Activated naive CD4-positive, alpha-beta T cell treated with Interleukin-2 at 50 U/mL for 16 hours (primary cell): ENCODE results near the gene HDX.
"Not testable (repeated sequence)": the region's sequence is repeated elsewhere in the genome, so short reads cannot be mapped to it uniquely, and the experiment has no call there.

Experiments
- DNase-seq: peaks from one replicate; pipeline ENCODE4 v3.0.0-alpha.2; 2020

HDX gene, protein sequence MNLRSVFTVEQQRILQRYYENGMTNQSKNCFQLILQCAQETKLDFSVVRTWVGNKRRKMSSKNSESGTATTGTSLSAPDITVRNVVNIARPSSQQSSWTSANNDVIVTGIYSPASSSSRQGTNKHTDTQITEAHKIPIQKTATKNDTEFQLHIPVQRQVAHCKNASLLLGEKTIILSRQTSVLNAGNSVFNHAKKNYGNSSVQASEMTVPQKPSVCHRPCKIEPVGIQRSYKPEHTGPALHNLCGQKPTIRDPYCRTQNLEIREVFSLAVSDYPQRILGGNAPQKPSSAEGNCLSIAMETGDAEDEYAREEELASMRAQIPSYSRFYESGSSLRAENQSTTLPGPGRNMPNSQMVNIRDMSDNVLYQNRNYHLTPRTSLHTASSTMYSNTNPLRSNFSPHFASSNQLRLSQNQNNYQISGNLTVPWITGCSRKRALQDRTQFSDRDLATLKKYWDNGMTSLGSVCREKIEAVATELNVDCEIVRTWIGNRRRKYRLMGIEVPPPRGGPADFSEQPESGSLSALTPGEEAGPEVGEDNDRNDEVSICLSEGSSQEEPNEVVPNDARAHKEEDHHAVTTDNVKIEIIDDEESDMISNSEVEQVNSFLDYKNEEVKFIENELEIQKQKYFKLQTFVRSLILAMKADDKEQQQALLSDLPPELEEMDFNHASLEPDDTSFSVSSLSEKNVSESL

GRCh38 chrX:84501798-84502628 is at the start of gene HDX:
Gene HDX, minus strand, starts transcription at chrX:84502453. Its CDS starts 27,056 bp downstream, at chrX:84475397.
- DNase-seq: peak; percentile 63

DNA sequence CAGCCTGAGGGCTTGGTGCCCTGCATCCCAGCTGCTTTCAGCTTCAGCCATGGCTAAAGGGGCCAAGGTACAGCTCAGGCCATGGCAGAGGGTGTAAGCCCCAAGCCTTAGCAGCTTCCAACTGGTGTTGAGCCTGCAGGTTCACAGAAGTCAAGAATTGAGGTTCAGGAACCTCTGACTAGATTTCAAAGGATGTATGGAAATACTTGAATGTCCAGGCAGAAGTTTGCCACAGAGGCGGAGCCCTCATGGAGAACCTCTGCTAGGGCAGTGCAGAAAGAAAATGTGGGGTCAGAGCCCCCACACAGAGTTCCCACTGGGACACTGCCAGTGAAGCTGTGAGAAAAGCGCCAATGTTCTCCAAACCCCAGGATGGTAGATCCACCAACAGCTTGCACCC is 39.1 kb upstream of the HDX start:
- not testable (repeated sequence) for DNase-seq

DNA sequence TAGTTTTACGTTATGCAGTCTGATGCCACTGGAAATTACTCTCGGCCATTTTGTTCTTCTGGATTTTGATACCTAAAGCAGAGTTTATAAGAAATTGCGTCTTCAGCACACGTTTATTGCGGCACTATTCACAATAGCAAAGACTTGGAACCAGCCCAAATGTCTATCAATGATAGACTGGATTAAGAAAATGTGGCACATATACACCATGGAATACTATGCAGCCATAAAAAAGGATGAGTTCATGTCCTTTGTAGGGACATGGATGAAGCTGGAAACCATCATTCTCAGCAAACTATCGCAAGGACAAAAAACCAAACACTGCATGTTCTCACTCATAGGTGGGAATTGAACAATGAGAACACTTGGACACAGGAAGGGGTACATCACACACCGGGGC is 35.4 kb upstream of the HDX start:
- not testable (repeated sequence) for DNase-seq

DNA sequence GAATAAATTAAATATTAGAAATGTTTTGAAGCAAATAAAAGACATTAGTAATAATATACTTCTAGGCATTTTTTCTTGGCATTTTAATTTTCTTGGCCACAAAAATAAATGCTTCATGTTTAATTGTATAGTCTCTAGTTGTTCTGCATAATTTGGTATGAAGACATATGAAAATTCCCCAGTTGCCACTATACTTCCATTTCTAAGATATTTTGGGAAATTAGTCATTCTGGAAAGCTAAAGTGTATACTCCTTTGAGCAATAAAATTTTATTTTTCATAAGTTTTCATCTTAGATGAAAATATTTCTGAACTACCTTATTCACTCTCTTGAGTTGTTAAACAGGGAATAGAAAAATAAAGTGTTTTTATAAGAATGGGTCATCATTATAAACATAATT is 13.8 kb downstream of the HDX start:
- no peak for DNase-seq

DNA sequence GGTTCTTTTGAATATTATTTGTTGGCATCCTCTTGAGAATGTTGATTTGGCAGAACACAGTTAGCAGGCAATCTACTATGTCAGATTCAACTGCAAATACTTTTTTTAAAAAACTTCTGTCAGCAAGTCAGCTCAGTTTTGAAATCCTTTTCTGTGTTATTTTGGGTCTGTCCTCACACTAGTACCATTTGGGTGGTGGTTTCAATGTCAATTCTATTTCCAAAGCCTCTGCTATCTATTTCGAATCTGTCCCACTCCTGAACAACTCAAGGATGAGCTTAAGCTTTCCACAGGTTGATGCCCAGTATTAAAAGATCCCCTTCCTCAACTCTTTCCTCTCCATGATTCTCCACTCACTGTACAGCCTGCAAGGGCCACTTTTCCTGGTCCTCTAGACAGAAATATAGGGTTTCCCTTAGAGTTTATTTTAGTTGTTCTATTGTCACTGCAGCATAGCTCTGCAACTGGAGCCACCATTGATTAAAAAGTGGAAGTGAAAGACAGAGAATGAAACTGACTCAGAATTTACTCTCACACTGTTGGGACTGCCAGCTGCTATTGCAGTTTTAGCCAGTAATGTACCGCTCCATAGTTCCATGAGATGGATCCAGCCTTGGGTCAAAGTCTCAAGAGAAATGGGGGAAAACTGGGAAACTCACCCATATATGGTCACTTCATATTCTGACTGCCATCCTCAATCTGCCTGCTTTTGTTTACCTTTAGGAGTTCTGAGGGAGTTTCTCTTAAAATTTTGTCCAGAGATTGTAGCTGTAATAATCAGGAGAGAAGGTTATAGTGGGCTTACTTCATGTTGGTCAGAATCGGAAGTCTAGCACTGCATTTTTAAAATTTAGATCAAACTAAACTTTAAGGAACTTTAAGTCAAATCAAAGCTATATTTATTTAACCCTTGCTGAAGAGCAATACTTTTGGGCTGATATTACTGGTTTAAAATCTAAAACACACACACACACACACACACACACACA is 14.6 kb downstream of the HDX start:
- DNase-seq: no peak

GRCh38 chrX:84479086-84479485 is 23.2 kb downstream of the HDX start:
- DNase-seq: no peak

DNA sequence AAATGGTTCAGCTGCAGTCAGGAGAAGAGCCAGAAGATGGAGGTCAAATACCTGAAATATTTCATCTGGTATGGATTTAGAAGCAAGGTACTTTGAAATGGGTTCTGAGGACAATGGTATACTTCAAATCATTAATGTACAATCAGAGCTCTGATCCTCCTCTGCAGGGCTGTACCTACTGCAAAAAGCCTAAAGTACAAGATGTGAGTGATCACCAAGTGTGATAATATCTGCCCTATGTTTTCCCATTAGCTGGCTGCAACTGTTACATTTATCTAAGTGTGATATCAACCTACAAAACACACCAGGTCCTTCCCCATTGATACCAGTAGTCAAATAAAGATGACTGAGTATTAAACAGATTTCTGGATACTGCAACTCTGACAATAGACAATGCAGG is 25.1 kb downstream of the HDX start:
- no peak for DNase-seq

GRCh38 chrX:84475596-84475995 is 26.7 kb downstream of the HDX start:
- no peak for DNase-seq

GRCh38 chrX:84475101-84475500 is 27.2 kb downstream of the HDX start:
- no peak for DNase-seq

- no peak for DNase-seq
Measured at GRCh38 chrX:84469226-84469625, 33.0 kb downstream of the HDX start.

DNA sequence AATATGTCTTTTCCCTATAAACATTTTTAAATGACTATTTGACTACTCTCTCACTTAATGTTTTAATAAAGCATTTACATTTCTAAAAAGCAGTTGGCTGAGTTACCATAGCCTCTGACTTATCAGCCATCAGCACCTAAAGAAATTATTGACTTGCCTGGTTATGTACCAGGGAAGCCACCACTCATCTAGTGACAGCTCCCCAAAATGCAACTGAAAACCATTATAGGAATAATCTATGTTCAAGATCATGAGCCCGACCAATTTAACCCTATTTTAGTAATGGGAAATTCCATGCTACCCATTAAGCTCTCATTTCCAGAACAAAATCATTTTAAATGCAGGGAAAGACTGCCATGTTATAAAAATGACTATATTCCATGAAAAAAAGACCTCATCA is 34.4 kb downstream of the HDX start:
- DNase-seq: no peak

DNA sequence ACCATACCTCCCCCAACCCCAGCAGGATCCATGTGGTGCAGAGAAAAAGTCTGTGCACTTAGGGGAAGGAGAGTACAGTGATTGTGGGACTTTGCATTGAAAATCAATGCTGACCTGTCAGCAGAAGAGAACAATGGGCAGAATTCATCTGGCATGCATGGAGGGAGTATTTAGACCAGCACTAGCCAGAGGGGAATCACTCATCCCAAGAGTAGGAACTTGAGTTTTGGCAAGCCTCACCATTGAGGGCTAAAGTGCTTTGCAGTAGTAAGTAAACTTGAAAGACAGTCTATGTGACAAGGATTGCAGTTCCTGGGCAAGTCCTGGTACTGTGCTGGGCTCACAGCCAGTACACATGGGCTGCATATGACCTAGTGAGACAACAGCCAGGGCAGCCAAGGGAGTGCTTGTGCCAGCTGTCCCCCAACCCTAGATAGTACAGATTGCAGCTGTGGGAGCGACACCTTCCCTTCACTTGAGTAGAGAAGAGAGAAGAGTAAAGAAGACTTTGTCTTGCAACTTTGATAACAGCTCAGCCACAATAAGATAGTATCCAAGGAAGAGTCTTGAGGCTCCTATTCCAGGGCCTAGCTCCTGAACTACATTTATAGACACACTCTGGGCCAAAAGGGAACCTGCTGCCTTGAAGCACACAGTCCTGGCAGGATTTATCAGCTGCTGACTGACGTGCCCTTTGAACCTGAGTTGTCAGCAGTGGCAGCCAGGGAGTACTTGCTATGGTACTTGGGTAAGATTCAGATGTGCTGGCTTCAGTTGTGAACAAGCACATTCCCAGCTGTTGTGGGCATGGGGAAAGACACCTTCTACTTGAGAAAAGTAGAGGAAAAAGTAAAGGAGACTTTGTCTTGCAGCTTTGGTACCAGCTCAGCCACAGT is 48.7 kb downstream of the HDX start:
- no peak for DNase-seq

GRCh38 chrX:84441143-84441542 is 61.1 kb downstream of the HDX start:
- no peak for DNase-seq

DNA sequence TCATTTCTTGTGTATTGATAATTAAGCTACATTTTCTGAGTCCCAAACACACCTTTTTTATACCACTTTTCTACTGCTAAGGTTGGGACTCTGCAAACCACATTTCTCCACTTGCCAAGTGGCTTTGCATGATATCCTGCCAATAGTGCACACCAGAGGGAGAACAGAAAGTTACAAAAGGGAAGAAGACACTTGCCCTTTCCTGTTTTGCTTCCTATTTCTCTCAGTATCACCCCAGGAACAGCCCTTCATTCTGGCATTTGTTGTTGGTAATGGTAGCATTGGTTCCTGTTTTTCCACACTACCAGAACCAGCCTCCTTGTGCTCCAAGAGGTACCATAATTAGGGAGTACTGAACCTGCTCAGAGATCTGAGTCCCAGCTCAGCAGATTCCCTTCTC is 87.1 kb downstream of the HDX start:
- DNase-seq: no peak

DNA sequence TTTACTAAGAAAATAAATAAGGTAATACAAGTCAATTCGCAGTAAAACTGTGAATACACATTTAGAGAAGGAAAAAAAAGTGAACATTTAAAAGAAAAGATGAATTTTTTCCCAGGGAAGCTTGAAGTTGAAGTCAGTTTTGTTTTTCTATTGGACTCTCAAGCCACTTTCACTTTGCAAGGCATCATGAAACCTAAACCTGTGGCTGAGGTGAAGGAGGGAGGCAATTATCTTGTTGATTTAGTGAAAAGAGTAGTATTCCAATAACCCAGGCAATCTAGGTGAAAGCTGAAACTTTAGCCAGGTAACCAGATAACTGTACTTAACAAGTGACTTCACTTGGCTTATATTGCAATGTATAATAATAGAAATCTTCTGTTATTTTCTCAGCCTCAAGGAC is 138.6 kb downstream of the HDX start:
- DNase-seq: no peak

- DNase-seq: no peak
Measured at GRCh38 chrX:84363051-84363450, 139.2 kb downstream of the HDX start.

DNA sequence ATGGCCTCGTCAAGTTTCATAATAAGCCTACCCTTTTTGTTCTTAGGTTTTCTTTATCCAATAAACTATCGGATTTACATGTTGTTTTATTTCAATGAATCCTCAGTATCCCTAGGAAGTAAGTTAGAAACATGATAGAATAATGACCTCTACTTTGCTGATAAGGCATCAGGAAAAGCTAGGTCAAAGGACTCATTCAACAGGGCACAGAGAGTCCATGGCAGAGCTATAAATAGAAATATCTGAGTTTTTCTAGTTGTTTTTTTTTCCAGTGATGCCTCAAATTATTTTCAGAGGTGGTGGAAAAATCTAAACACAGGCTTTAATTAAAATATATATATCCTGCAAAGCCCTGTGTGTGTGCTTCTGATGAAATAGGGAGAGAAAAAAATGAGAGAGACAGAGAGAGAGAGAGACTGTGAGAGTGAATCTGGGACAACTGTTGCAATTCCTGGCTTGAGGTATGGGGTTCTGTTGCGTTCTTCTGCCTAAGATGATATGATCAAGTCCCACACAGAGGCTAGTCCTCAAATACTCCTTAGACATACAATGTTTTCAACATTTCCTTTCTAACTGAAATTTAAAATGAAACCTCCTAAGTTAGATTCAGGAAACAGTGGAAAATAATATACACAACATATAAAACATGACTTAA is 139.9 kb downstream of the HDX start:
- DNase-seq: no peak

- DNase-seq: no peak
Measured at GRCh38 chrX:84358271-84358670, 144.0 kb downstream of the HDX start.

- DNase-seq: no peak
Measured at GRCh38 chrX:84357296-84357695, 145.0 kb downstream of the HDX start.

GRCh38 chrX:84340968-84341367 is 161.3 kb downstream of the HDX start:
- no peak for DNase-seq
